ENCODE data around the gene S1PR3.

GRCh38 chr9:88979021-88979420 is 12.2 kb upstream of the S1PR3 start:
- TF ChIP-seq EZH2 (IDR thresholded peaks at IDR 0.05) (no peak), POLR2AphosphoS5 (IDR thresholded peaks at IDR 0.05; ENCODE audit: borderline replicate concordance, low read depth, low read length) (no peak), FOXP2 (optimal IDR thresholded peaks at IDR 0.05; ENCODE audit: control extremely low read depth, extremely low read length, insufficient read depth) (no peak)

Measured in SK-N-MC (cell line).